Measurements from ENCODE around the gene S100A13.

S100A13 gene

GRCh38 chr1:153587314-153587713 lies 40.0 kb downstream of the S100A13 start:
- no peak for TF ChIP-seq ZFP3 (CRISPR knock-in tag; IDR thresholded peaks at IDR 0.05)
- no peak for ATAC-seq

DNA sequence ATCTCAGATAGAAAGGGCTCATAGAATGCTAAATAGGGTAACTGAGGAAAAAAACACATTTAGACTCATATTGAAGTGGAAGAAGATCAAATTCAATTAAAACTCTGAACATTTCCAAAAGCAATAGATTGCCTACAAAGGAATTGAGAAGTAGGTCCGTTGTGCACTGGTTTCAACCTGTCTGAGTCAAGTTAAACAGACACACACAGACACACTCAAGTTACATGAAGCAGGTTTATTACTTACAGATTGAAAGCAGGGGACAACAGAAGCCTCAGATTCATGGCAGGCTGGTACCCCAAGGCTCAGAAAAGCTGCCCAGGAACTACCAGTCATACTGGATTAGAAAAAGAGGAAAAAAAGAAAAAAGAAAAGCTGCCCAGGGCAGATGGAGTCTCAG lies 41.0 kb downstream of the S100A13 start:
- TF ChIP-seq PPARA (CRISPR knock-in tag; IDR thresholded peaks at IDR 0.05; ENCODE audit: borderline replicate concordance) (no peak), ZFP3 (CRISPR knock-in tag; IDR thresholded peaks at IDR 0.05) (no peak), RARB (CRISPR knock-in tag; IDR thresholded peaks at IDR 0.05) (no peak), BACH2 (CRISPR knock-in tag; IDR thresholded peaks at IDR 0.05; ENCODE audit: borderline replicate concordance) (no peak), ESRRG (CRISPR knock-in tag; IDR thresholded peaks at IDR 0.05) (no peak), PATZ1 (CRISPR knock-in tag; IDR thresholded peaks at IDR 0.05; ENCODE audit: borderline replicate concordance) (no peak), ISL1 (CRISPR knock-in tag; IDR thresholded peaks at IDR 0.05) (no peak), OSR1 (CRISPR knock-in tag; IDR thresholded peaks at IDR 0.05) (no peak), ZNF8 (CRISPR knock-in tag; IDR thresholded peaks at IDR 0.05) (no peak), ZFP30 (CRISPR knock-in tag; IDR thresholded peaks at IDR 0.05) (no peak), TSHZ2 (CRISPR knock-in tag; IDR thresholded peaks at IDR 0.05) (no peak), SNAI2 (CRISPR knock-in tag; IDR thresholded peaks at IDR 0.05) (no peak), ZNF565 (CRISPR knock-in tag; conservative IDR thresholded peaks at IDR 0.05; ENCODE audit: low read depth) (no peak), TCF4 (CRISPR knock-in tag; IDR thresholded peaks at IDR 0.05; ENCODE audit: borderline replicate concordance) (no peak), ZC3H10 (CRISPR knock-in tag; IDR thresholded peaks at IDR 0.05) (no peak), CSRNP3 (CRISPR knock-in tag; IDR thresholded peaks at IDR 0.05) (no peak)
- ATAC-seq: peak; percentile 80

GRCh38 chr1:153585006-153585405 lies 42.3 kb downstream of the S100A13 start:
- ATAC-seq: no peak
- TF ChIP-seq CSDC2 (CRISPR knock-in tag; IDR thresholded peaks at IDR 0.05): no peak
- TF ChIP-seq ARNTL (CRISPR knock-in tag; IDR thresholded peaks at IDR 0.05; ENCODE audit: borderline replicate concordance, low read depth): no peak
- TF ChIP-seq RARB (CRISPR knock-in tag; IDR thresholded peaks at IDR 0.05): no peak
- TF ChIP-seq ISL1 (CRISPR knock-in tag; IDR thresholded peaks at IDR 0.05): no peak
- TF ChIP-seq ZNF70 (CRISPR knock-in tag; IDR thresholded peaks at IDR 0.05): no peak
- no peak for TF ChIP-seq TSHZ2 (CRISPR knock-in tag; IDR thresholded peaks at IDR 0.05)
- TF ChIP-seq SNAI2 (CRISPR knock-in tag; IDR thresholded peaks at IDR 0.05): no peak
- TF ChIP-seq ZFP30 (CRISPR knock-in tag; IDR thresholded peaks at IDR 0.05): no peak
- TF ChIP-seq CSRNP3 (CRISPR knock-in tag; IDR thresholded peaks at IDR 0.05): no peak
- no peak for TF ChIP-seq PPARA (CRISPR knock-in tag; IDR thresholded peaks at IDR 0.05; ENCODE audit: borderline replicate concordance)
- no peak for TF ChIP-seq ZFP3 (CRISPR knock-in tag; IDR thresholded peaks at IDR 0.05)
